HepG2 (cell line): ENCODE measurements around the gene FUZ. TPM values are rescaled to one million over a fixed set of nuclear protein-coding genes. Genes with fewer than 3 reads are reported as not detected.

Experiments
- ATAC-seq: fragments of 200-7000 bp; cut with Tn5 transposase; 3 replicates; pipeline ENCODE4 v1.9.1; 2020; ENCODE audit warnings: mild to moderate bottlenecking, moderate library complexity
- BruUV-seq: library from RNA; stranded (reverse); fragments of 400-500 nt; replicated peaks from 2 replicates; lab custom pipeline; 2021; lab: Mats Ljungman, UMichigan
- CTCF ChIA-PET: fragments of 300-600 bp; formaldehyde crosslinking; extraction: SDS; loops from one replicate; lab custom pipeline; 2021; ENCODE audit warnings: low total read pairs, inconsistent platforms, low intra/inter-chr PET ratio; lab: Yijun Ruan, JAX
- POLR2A ChIA-PET: fragments of 350-600 bp; sonication (Branson Sonifier 250); formaldehyde crosslinking; loops from one replicate; lab custom pipeline; 2020; ENCODE audit warnings: antibody characterized with exemption, inconsistent platforms; lab: Yijun Ruan, JAX
- DNase-seq: peaks from one replicate; pipeline ENCODE4 v3.0.0-alpha.2; 2015; ENCODE audit warnings: low spot score
- FAIRE-seq: peaks from 3 replicates; lab custom pipeline; 2011; peaks lifted over from hg19 to GRCh38; lab: Jason Lieb, UNC
- H2AFZ ChIP-seq: one replicate; pipeline ENCODE4 v1.6.1; 2011; ENCODE audit warnings: low read length, inconsistent platforms
- H3K27ac ChIP-seq: fragments of 300-600 bp; 3 replicates; pipeline ENCODE4 v1.8.0; 2011; ENCODE audit warnings: mixed run types, mild to moderate bottlenecking, mixed read lengths, low read length, inconsistent platforms; ENCODE audit not compliant: insufficient read depth; ENCODE audit errors: extremely low read length
- H3K27me3 ChIP-seq, 2 experiments: fragments of 200-600 bp in 1 of 2; 2 replicates in 1 of 2; 3 replicates in 1 of 2; pipeline versions ENCODE4 v1.6.0 to v1.8.0; 2011; ENCODE audit warnings: low read length in 2 of 2, mild to moderate bottlenecking in 2 of 2, moderate library complexity in 2 of 2, inconsistent platforms in 1 of 2; ENCODE audit not compliant: insufficient read depth in 2 of 2, control insufficient read depth in 1 of 2
- H3K36me3 ChIP-seq, 2 experiments: fragments of 200-600 bp in 1 of 2; replicated peaks in 1 of 2; 2 replicates in 1 of 2; 3 replicates in 1 of 2; pipeline versions ENCODE4 v1.5.1 to v1.8.0; 2011; ENCODE audit warnings: low read length in 2 of 2, inconsistent platforms in 1 of 2; ENCODE audit not compliant: insufficient read depth in 2 of 2, control insufficient read depth in 1 of 2
- H3K4me1 ChIP-seq: 2 replicates; pipeline ENCODE4 v1.5.1; 2012; ENCODE audit warnings: low read length, inconsistent platforms; ENCODE audit not compliant: insufficient read depth
- H3K4me2 ChIP-seq: 2 replicates; pipeline ENCODE4 v1.6.0; 2011; ENCODE audit warnings: low read depth, low read length, inconsistent platforms
- H3K4me3 ChIP-seq, 3 experiments: fragments of 200-600 bp in 1 of 3; sonication (generic), shearing (Covaris generic) in 1 of 3; replicated peaks in 1 of 3; 2 replicates each; pipeline ENCODE4 v1.5.1; 2011 to 2016; ENCODE audit warnings: low read length in 3 of 3, inconsistent platforms in 2 of 3, low read depth in 2 of 3, mild to moderate bottlenecking in 2 of 3, control low read depth in 1 of 3, mixed read lengths in 1 of 3; ENCODE audit not compliant: insufficient read depth in 1 of 3
- H3K79me2 ChIP-seq: one replicate; pipeline ENCODE4 v1.6.1; 2011; ENCODE audit warnings: low read length, inconsistent platforms; ENCODE audit not compliant: insufficient read depth
- H3K9ac ChIP-seq: 2 replicates; pipeline ENCODE4 v1.6.0; 2011; ENCODE audit warnings: mild to moderate bottlenecking, low read depth, low read length, inconsistent platforms; ENCODE audit not compliant: insufficient read depth
- H3K9me3 ChIP-seq: 2 replicates; pipeline ENCODE4 v1.5.1; 2012; ENCODE audit warnings: mild to moderate bottlenecking, low read length
- H4K20me1 ChIP-seq: 2 replicates; pipeline ENCODE4 v1.6.0; 2011; ENCODE audit warnings: inconsistent platforms, mild to moderate bottlenecking, low read length, moderate library complexity; ENCODE audit not compliant: insufficient read depth
- GPBP1L1 ChIP-seq: sonication (generic); formaldehyde crosslinking; IDR thresholded peaks from 2 replicates; pipeline ENCODE4 v1.5.0; 2020; ENCODE audit warnings: mild to moderate bottlenecking, missing genetic modification reagents
- HES4 ChIP-seq: sonication (generic); formaldehyde crosslinking; IDR thresholded peaks from 2 replicates; pipeline ENCODE4 v1.9.0; 2021; ENCODE audit warnings: mild to moderate bottlenecking, missing genetic modification reagents, borderline replicate concordance
- ONECUT2 ChIP-seq: sonication (generic); formaldehyde crosslinking; IDR thresholded peaks from 2 replicates; pipeline ENCODE4 v1.4.0; 2020; ENCODE audit warnings: missing genetic modification reagents
- ZNF777 ChIP-seq: sonication (generic); formaldehyde crosslinking; IDR thresholded peaks from 2 replicates; pipeline ENCODE4 v1.4.0; 2020; ENCODE audit warnings: missing genetic modification reagents
- ZNF780A ChIP-seq: sonication (generic); formaldehyde crosslinking; IDR thresholded peaks from 2 replicates; pipeline ENCODE4 v1.8.0; 2022; ENCODE audit warnings: mild to moderate bottlenecking, missing genetic modification reagents, moderate library complexity
- WGBS: methylation state at CpG from one replicate; pipeline ENCODE4 v1.1.6; 2017; ENCODE audit warnings: low lambda C conversion rate; 5-methylcytosine and 5-hydroxymethylcytosine counted together
- in situ Hi-C: cut with HindIII; loops from 2 replicates; pipeline ENCODE4 v1.10.0; 2017; ENCODE audit warnings: low pct_unique_long_range_greater_than_20kb; ENCODE audit not compliant: extremely low pct_ligation_motif_present
- intact Hi-C: fragments of 100-400 bp; cut with micrococcal nuclease; formaldehyde crosslinking; loops from one replicate; pipeline ENCODE4 v1.10.0; 2022; ENCODE audit not compliant: unreplicated experiment
- polyA plus RNA-seq, 8 experiments: library from polyadenylated mRNA; depleted of rRNA in 3 of 8; stranded (reverse) in 7 of 8; unstranded in 1 of 8; fragments of >200 nt; fragmentation: Illumina TruSeq in 4 of 8; extraction: Trizol in 4 of 8; gene quantifications; 2 replicates each; pipeline versions ENCODE4 v1.2.1 to v1.2.3, GENCODE V29; 2011 to 2016; ENCODE audit warnings: low read depth in 4 of 8, missing spikeins in 1 of 8, mixed read lengths in 1 of 8; ENCODE audit not compliant: insufficient read depth in 1 of 8
- total RNA-seq, 5 experiments: library from RNA; depleted of rRNA; stranded (reverse); fragments of >200 nt; fragmentation: Illumina TruSeq; extraction: Trizol; gene quantifications; 2 replicates each; pipeline ENCODE4 v1.2.3, GENCODE V29; 2016; ENCODE audit warnings: low read depth in 1 of 5
- TF ChIP-seq, protein P1 (sequence below): IDR thresholded peaks from 2 replicates; pipeline ENCODE4 v1.6.1; 2016; ENCODE audit warnings: low read depth

The FUZ gene
- total and polyA plus RNA-seq, 2 of the 13 experiments (the other 11 are each of a cell fraction or from before 2014, with no cell fraction given): 0.08 TPM; not detected in 1

GRCh38 chr19:49790866-49791265 is 22.2 kb downstream of the FUZ start:
- ATAC-seq: no peak
- FAIRE-seq: no peak
- TF ChIP-seq HES4 (CRISPR knock-in tag): no peak
- POLR2A ChIA-PET: no interaction called here
- DNase-seq: no peak
- Histone ChIP-seq H3K9ac (no peak overlapping the region), H3K4me3 (no peak overlapping the region), H3K79me2 (no peaks in the 10 kb centered on the region), H3K27ac (no peak overlapping the region), H3K36me3 (peaks cover 21 to 42% of the 10 kb centered on the region in 2 experiments; a peak in 4 of 5 replicates), H2AFZ (no peak overlapping the region), H3K4me1 (no peaks in the 10 kb centered on the region), H3K4me2 (no peak overlapping the region), H3K27me3 (no peaks in the 10 kb centered on the region), H4K20me1 (no peaks in the 10 kb centered on the region), H3K9me3 (no peaks in the 10 kb centered on the region)
- 88% methylated on average over 9 of the region's 9 CpGs for WGBS
- CTCF ChIA-PET: no interaction called here
- BruUV-seq: no TSS peak
- intact Hi-C loops (no loop called here), in situ Hi-C loops (no loop called here)

- in situ Hi-C loops: no loop called here
- TF ChIP-seq ZNF777: no peak
- TF ChIP-seq, protein P1, sequence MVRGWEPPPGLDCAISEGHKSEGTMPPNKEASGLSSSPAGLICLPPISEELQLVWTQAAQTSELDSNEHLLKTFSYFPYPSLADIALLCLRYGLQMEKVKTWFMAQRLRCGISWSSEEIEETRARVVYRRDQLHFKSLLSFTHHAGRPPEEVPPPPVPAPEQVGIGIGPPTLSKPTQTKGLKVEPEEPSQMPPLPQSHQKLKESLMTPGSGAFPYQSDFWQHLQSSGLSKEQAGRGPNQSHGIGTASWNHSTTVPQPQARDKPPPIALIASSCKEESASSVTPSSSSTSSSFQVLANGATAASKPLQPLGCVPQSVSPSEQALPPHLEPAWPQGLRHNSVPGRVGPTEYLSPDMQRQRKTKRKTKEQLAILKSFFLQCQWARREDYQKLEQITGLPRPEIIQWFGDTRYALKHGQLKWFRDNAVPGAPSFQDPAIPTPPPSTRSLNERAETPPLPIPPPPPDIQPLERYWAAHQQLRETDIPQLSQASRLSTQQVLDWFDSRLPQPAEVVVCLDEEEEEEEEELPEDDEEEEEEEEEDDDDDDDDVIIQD (CRISPR knock-in tag): no peak
- no peak for TF ChIP-seq ZNF780A (CRISPR knock-in tag)
- TF ChIP-seq ONECUT2 (CRISPR knock-in tag): no peak
- TF ChIP-seq GPBP1L1 (CRISPR knock-in tag): no peak
Observed at GRCh38 chr19:49788857-49789256, 24.2 kb downstream of the FUZ start.

More at GRCh38 chr19:49788857-49789256, 24.2 kb downstream of the FUZ start:
- FAIRE-seq (no peak), ATAC-seq (no peak), DNase-seq (no peak)
- BruUV-seq: no TSS peak
- H3K9ac ChIP-seq: no peak overlapping the region
- no peak overlapping the region for H3K4me3 ChIP-seq
- no peaks in the 10 kb centered on the region for H3K27me3 ChIP-seq
- no peak overlapping the region for H3K27ac ChIP-seq
- H3K79me2 ChIP-seq: no peaks in the 10 kb centered on the region
- 92% methylated on average over 9 of the region's 10 CpGs for WGBS
- H3K4me1 ChIP-seq: no peaks in the 10 kb centered on the region
- POLR2A ChIA-PET: interaction anchor here (0.6 kb wide), 1 partner anchor 26 kb away, joined by 3 read pairs; no protein-coding TSS in a partner anchor
- CTCF ChIA-PET: no interaction called here
- H3K9me3 ChIP-seq: no peaks in the 10 kb centered on the region
- no peaks in the 10 kb centered on the region for H4K20me1 ChIP-seq
- peaks cover 17 to 33% of the 10 kb centered on the region in 2 experiments; a peak in 4 of 5 replicates for H3K36me3 ChIP-seq
- no peak overlapping the region for H2AFZ ChIP-seq
- intact Hi-C loops: no loop called here
- H3K4me2 ChIP-seq: no peak overlapping the region
